HG03103 (cell line): Measurements from ENCODE around the gene SCN9A.
"Not testable (repeated sequence)": the region's sequence is repeated elsewhere in the genome, so short reads cannot be mapped to it uniquely, and the experiment has no call there.

Experiments used
- ATAC-seq: cut with Tn5 transposase; IDR thresholded peaks from one replicate; pipeline ENCODE4 v1.9.1; 2021; ENCODE audit warnings: low read depth; ENCODE audit not compliant: unreplicated experiment

SCN9A gene

DNA sequence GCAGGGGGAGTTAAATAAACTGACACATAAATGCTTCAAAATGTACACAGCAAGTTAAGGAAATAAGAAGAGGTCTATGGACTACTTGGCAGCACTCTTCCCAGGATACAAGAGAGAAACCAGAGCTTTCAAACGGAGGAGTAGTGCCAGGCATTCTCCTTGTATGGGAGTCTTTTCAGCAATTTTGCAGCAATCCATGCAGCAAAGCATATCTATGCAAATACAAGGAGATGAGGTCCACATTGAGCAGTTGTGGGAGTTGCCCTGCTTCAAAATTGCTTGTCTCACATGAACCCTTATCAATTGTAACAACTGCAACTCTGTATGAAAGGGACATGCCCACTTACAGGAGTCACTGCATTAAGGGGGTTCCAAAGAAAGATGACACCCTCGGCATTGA, 37.8 kb downstream of the SCN9A start:
- no peak for ATAC-seq

DNA sequence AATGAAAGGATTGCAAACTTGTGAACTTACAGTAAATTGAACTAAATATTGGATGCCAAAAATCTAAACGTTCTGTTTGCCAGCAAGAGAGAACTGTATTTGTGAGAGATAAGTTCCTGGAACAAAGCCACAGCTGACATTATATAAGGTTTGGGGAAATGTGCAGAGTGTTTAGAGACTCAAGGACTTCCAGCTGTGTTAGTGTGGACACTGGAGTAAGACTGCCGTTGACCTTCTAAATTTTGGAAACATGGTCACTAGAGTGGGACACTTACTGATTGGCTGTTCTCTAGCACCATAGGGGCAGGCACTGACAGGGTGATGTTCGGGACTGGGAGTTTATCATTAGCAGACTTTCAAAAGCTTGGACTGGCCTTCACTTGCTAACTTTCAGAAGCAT, 40.5 kb downstream of the SCN9A start:
- ATAC-seq, result no peak

- ATAC-seq, result no peak
These were observed 40.9 kb downstream of the SCN9A start for GRCh38 chr2:166334805-166335204.

DNA sequence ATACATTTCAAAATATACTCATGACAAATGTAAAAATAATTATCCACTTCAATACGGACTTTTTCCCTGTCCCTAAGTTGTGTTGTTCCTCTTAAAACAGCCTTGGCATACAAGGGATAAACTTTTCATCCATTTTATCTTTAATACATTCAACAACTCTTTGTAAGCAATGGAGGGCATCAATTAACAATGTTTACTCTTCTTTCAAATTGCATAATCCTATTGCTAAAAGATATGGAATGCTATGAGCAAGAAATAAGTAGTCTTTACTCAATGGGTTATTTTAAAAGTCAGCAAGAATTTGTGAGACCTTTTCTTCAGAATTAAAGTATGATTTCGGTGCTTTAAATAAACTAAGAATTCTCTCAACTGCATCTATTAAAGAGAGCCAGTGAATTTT, 41.9 kb downstream of the SCN9A start:
- ATAC-seq, result no peak

- no peak for ATAC-seq
These were observed 43.6 kb downstream of the SCN9A start for GRCh38 chr2:166332106-166332505.

DNA sequence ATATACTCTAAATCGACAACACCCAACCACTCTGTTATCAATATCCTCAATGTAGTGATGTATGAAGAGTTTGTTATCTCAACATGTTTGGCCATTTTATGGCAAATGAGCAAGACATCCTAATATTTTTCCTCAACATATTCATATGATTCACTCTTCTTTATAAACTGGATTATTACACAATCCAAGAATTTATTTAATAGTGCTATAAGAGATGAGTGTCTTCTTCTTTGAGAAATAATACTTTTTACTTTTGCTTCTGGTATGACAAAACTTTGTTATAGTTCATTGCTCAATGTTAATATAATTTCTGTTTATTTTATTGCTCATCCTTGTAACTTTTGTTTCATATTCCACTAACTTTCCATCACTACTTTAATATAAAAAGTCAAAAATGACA, 44.3 kb downstream of the SCN9A start:
- ATAC-seq, result no peak

- no peak for ATAC-seq
These were observed 46.3 kb downstream of the SCN9A start for GRCh38 chr2:166329465-166329864.

GRCh38 chr2:166328147-166328546, 47.6 kb downstream of the SCN9A start:
- no peak for ATAC-seq

DNA sequence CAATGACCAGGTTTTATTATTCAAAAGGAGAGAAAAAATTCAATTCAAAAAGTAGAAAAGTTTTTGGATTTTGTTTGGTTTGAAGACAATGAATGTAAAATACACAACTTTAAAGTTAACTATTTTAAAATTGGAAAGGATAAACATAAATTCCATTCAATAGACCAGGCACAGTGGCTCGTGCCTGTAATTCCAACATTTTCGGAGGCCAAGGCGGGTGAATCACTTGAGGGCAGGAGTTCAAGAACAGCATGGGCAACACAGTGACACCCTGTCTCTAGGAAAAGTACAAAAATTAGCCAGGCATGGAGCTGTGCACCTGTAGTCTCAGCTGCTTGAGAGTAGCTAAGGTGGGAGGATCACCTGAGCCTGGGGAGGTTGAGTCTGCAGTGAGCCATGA, 54.7 kb downstream of the SCN9A start:
- no peak for ATAC-seq

- no peak for ATAC-seq
These were observed 61.6 kb downstream of the SCN9A start for GRCh38 chr2:166314022-166314759.

GRCh38 chr2:166312863-166313262, 62.9 kb downstream of the SCN9A start:
- ATAC-seq, result not testable (repeated sequence)

GRCh38 chr2:166307326-166307725, 68.4 kb downstream of the SCN9A start:
- no peak for ATAC-seq

DNA sequence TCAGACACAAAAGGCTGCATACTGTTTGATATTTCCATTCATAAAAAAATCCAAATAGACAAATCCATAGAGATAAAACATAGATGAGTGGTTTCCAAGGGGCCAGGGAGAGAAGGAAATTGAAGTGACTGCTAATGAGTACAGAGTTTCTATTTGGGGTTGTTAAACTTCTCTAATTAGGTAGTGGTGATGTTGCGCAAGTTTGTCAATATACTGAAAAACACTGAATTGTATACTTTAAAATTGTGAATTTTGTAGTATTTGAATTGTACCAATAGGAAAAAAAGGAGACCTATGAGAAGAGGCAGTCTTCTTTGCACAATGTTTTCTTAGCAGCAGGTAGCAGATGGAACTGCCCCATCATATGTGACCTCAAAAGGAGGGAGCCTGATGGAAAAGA, 71.1 kb downstream of the SCN9A start:
- ATAC-seq, result no peak

- no peak for ATAC-seq
These were observed 73.7 kb downstream of the SCN9A start for GRCh38 chr2:166302036-166302435.

DNA sequence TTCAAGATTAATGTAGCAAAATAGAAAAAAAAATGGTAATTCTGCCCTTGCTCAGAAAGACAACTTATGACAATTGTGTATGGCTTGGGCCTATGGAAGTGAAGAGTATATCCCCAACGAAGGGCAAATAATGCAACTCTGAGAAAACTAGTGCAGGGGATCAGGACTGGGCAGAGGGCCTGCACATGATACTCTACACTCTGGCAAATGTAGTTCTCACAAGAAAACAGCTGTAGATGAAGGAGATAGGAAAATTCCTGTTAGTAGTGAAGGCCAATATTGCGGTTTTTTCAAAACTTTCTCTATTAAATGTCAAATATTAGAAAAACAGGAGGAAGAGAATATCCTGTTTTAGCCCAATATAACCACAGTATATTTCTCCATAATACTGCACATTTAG, 77.8 kb downstream of the SCN9A start:
- ATAC-seq, result no peak

- ATAC-seq, result no peak
These were observed 81.8 kb downstream of the SCN9A start for GRCh38 chr2:166293984-166294383.

DNA sequence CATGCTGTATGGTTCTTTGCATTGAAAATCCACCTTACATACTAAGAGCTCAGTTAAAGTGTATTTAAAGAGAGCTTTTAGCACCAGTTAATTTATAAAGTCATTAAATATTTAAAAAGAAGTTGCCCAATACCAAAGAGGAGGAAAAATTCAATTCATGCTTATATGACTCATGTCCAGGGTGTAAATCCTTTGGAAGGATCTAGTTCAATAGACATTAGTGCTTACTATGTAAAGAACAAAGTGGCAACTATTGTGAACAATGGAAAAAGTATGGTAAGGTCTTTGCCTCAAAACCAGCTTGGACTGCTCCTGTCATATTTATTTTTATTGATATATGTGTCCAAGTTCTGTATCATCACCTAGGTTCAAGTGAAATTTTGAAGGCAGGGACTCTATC, 90.5 kb downstream of the SCN9A start:
- no peak for ATAC-seq

DNA sequence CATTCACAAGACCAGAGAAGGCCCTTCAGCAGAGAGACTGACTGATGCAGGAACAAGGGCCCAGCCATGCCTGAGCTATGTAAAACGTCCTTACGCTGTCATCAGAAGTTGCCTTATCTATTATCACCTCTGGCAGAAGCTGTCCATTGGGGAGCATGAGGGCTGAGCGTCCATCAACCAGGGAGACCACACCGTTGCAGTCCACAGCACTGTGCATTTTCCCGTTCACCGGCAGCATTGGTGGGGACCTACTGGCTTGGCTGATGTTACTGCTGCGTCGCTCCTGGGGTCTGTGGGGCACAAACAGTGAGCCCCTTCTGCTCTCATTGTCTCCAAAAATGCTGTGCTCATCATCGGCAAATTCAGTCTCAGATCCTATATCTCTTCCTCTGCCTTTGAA, 91.4 kb downstream of the SCN9A start:
- no peak for ATAC-seq

DNA sequence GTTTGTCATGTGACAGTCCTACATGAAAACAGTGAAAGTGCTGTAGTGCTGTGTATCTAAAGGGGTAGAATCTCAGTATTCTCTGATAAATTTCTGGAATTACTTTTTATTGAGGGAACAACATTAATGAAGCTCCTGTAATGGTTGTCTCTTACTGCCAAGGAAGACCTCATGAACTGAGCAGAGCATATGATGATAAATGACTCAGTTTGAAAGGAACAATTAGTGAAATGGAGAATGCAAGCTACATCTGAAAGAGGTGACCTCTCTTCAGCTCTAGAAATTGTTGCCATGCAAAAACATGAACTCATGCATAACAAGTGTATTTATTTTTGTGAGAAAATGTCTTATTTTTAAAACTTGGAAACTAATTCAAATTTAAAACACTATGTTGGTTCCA, 93.6 kb downstream of the SCN9A start:
- no peak for ATAC-seq

DNA sequence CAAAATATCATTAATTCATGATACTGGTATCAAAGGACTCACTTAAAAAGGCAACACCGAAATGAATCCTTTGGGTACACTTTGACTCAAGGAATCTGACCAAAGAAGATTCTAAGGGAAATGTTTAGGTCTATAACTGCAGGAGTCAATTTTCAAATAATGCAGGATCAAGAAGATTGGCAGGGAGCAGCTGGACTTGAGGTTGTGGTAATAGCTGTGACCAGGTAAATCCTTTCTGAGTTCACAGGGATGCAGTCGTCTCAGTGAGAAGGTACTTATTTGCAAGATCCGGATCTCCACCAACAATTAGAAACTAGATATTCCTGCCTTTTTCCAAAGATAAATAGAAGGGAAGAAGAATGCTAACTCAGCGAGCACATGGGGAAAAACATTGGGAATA, 96.9 kb downstream of the SCN9A start:
- ATAC-seq, result no peak

GRCh38 chr2:166270376-166270775, 105.4 kb downstream of the SCN9A start:
- ATAC-seq, result no peak

GRCh38 chr2:166269322-166269721, 106.4 kb downstream of the SCN9A start:
- no peak for ATAC-seq

DNA sequence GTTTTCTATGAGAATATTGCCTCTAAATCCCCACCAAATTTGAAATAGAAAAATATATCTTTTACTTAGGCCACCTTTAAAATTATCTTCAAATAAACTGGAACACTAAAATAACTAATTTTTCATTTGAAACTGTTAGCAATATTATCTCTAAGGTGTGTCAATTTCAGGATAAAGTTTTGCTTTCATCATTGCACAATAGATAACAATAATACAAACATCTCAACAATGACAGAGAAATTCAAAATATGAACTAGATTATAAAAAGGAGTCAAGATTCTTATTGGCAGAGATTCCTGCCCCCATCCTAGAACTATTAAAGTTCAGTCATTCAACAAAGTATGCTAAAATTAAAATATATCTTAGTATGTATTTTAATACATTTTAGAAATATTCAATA, 117.9 kb downstream of the SCN9A start:
- no peak for ATAC-seq
